K562 (cell line): Measurements from ENCODE around the gene ZNF782. TPM values are rescaled to one million over a fixed set of nuclear protein-coding genes. Genes with fewer than 3 reads are reported as not detected.

Experiments
- CLOCK ChIP-seq: fragments of 250-450 bp; sonication (Bioruptor Pico); IDR thresholded peaks from 2 replicates; pipeline ENCODE4 v1.4.0; 2020; ENCODE audit warnings: mild to moderate bottlenecking, moderate library complexity, borderline replicate concordance
- FOXK1 ChIP-seq: sonication (generic); formaldehyde crosslinking; IDR thresholded peaks from 2 replicates; pipeline ENCODE4 v1.8.0; 2022; ENCODE audit warnings: missing genetic modification reagents, mild to moderate bottlenecking, borderline replicate concordance
- GMEB1 ChIP-seq: fragments of 250-450 bp; sonication (Bioruptor Pico); IDR thresholded peaks from 2 replicates; pipeline ENCODE4 v1.4.0; 2020; ENCODE audit warnings: mild to moderate bottlenecking
- KAT7 ChIP-seq: sonication (generic); formaldehyde crosslinking; IDR thresholded peaks from 2 replicates; pipeline ENCODE4 v1.8.0; 2022; ENCODE audit warnings: missing genetic modification reagents, mild to moderate bottlenecking, borderline replicate concordance
- MLLT1 ChIP-seq, 2 experiments: fragments of 450-650 bp; IDR thresholded peaks; 2 replicates each; pipeline ENCODE4 v1.6.1; 2016
- PBX2 ChIP-seq, 2 experiments: IDR thresholded peaks in 1 of 2; conservative IDR thresholded peaks in 1 of 2; 2 replicates each; pipeline ENCODE4 v1.6.1; 2016; ENCODE audit warnings: low read depth in 2 of 2, mild to moderate bottlenecking in 1 of 2, missing compliant biosample characterization in 1 of 2, missing genetic modification characterization in 1 of 2, moderate library complexity in 1 of 2
- RNF2 ChIP-seq: sonication (generic); IDR thresholded peaks from 2 replicates; pipeline ENCODE4 v1.6.1; 2016
- SETDB1 ChIP-seq: IDR thresholded peaks from one replicate; pipeline ENCODE4 v1.6.1; 2012; ENCODE audit warnings: low read length, control low read depth, inconsistent platforms
- SRSF1 ChIP-seq: fragments of 200-400 bp; formaldehyde crosslinking; IDR thresholded peaks from 2 replicates; pipeline ENCODE4 v1.6.1; 2017; ENCODE audit warnings: mild to moderate bottlenecking, low read depth, low read length, moderate library complexity
- YBX1 ChIP-seq: fragments of 450-650 bp; IDR thresholded peaks from 2 replicates; pipeline ENCODE4 v1.7.1; 2016; ENCODE audit warnings: mild to moderate bottlenecking
- ZBTB43 ChIP-seq: sonication (generic); formaldehyde crosslinking; IDR thresholded peaks from 2 replicates; pipeline ENCODE4 v1.8.0; 2023; ENCODE audit warnings: mild to moderate bottlenecking, missing genetic modification reagents
- ZNF398 ChIP-seq: fragments of 250-450 bp; sonication (Bioruptor Pico); IDR thresholded peaks from 2 replicates; pipeline ENCODE4 v1.8.0; 2021; ENCODE audit warnings: moderate library complexity, mild to moderate bottlenecking, inconsistent platforms
- polyA plus RNA-seq, 8 experiments: library from polyadenylated mRNA; depleted of rRNA in 4 of 8; stranded (reverse) in 5 of 8; unstranded in 3 of 8; fragments of >200 nt; fragmentation: Nextera tagmentation in 2 of 8; fragmentation: Illumina TruSeq in 1 of 8; extraction: Ambion mirVana in 2 of 8; extraction: Trizol in 1 of 8; gene quantifications; 2 replicates each; pipeline versions ENCODE4 v1.2.1 to v1.2.3, GENCODE V29; 2011 to 2014; ENCODE audit warnings: inconsistent platforms in 1 of 8, missing spikeins in 1 of 8
- total RNA-seq, 7 experiments: library from RNA; depleted of rRNA in 6 of 7; stranded (reverse); fragments of >200 nt in 6 of 7; fragmentation: Illumina TruSeq in 2 of 7; extraction: Trizol in 2 of 7; gene quantifications; 2 replicates each; pipeline versions ENCODE4 v1.2.1 to v1.2.3, GENCODE V29; 2011 to 2021; ENCODE audit warnings: low replicate concordance in 1 of 7

Gene ZNF782
- total and polyA plus RNA-seq, 9 of the 15 experiments (the other 6 are each of a cell fraction or from before 2014, with no cell fraction given), result 0.38 to 8.8 (median 4.5) TPM

- TF ChIP-seq ZBTB43 (no peak), SETDB1 (no peak), ZNF398 (CRISPR knock-in tag) (no peak), PBX2 (CRISPR knock-in tag; IDR thresholded peaks at IDR 0.05; ENCODE audit: low read depth) (no peak), PBX2 (tag; conservative IDR thresholded peaks at IDR 0.05; ENCODE audit: low read depth) (no peak), YBX1 (no peak), GMEB1 (peak; percentile 91), CLOCK (CRISPR knock-in tag) (no peak), RNF2 (no peak; the same call in 1 of the 2 replicates), KAT7 (CRISPR knock-in tag) (peak; percentile 19; the same call in 1 of the 2 replicates), SRSF1 (no peak), FOXK1 (CRISPR knock-in tag) (no peak), MLLT1 (IDR thresholded peaks at IDR 0.05) (no peak)
Measured at GRCh38 chr9:96853781-96854650, at the start of gene ZNF782 (continued).
